CD1c-positive myeloid dendritic cell (primary cell): ENCODE data around the gene TNFRSF25.

Source experiments
- DNase-seq: peaks from one replicate; pipeline ENCODE4 v3.0.0-alpha.2; 2016; ENCODE audit errors: extremely low spot score

TNFRSF25 gene

GRCh38 chr1:6466023-6466422 is at the start of gene TNFRSF25:
TNFRSF25 (minus strand) TSS chr1:6466173; CDS start chr1:6466107, 66 bp downstream.
- no peak for DNase-seq

GRCh38 chr1:6515771-6516170 is 49.8 kb upstream of the TNFRSF25 start:
- DNase-seq: no peak

- no peak for DNase-seq
Measured at GRCh38 chr1:6513320-6513801, 47.4 kb upstream of the TNFRSF25 start.

GRCh38 chr1:6512908-6513280 is 46.9 kb upstream of the TNFRSF25 start:
- no peak for DNase-seq

GRCh38 chr1:6512245-6512907 is 46.4 kb upstream of the TNFRSF25 start:
- no peak for DNase-seq

- no peak for DNase-seq
Measured at GRCh38 chr1:6511561-6512244, 45.7 kb upstream of the TNFRSF25 start.

GRCh38 chr1:6511056-6511455 is 45.1 kb upstream of the TNFRSF25 start:
- DNase-seq: no peak

- no peak for DNase-seq
Measured at GRCh38 chr1:6510493-6510892, 44.5 kb upstream of the TNFRSF25 start.

- DNase-seq: peak; percentile 89
Measured at GRCh38 chr1:6509919-6510291, 43.9 kb upstream of the TNFRSF25 start.

GRCh38 chr1:6509220-6509918 is 43.4 kb upstream of the TNFRSF25 start:
- DNase-seq: peak; percentile 80

GRCh38 chr1:6508816-6509189 is 42.8 kb upstream of the TNFRSF25 start:
- DNase-seq: no peak

- DNase-seq: no peak
Measured at GRCh38 chr1:6508154-6508815, 42.3 kb upstream of the TNFRSF25 start.

GRCh38 chr1:6507461-6507911 is 41.5 kb upstream of the TNFRSF25 start:
- DNase-seq: no peak

- peak; percentile 85 for DNase-seq
Measured at GRCh38 chr1:6507037-6507428, 41.1 kb upstream of the TNFRSF25 start.

GRCh38 chr1:6506210-6507036 is 40.5 kb upstream of the TNFRSF25 start:
- no peak for DNase-seq

GRCh38 chr1:6505367-6506209 is 39.6 kb upstream of the TNFRSF25 start:
- DNase-seq: no peak

GRCh38 chr1:6504887-6505286 is 38.9 kb upstream of the TNFRSF25 start:
- no peak for DNase-seq

- no peak for DNase-seq
Measured at GRCh38 chr1:6503884-6504602, 38.1 kb upstream of the TNFRSF25 start.

GRCh38 chr1:6502000-6502891 is 36.3 kb upstream of the TNFRSF25 start:
- DNase-seq: peak; percentile 94
